Measurements from ENCODE around the gene FAM174B.
A peak's percentile ranks its signal among the peaks of the same experiment; 100 is the strongest.

Gene FAM174B
- total RNA-seq, result 0.75 to 7.5 (median 1.5) reads per million in 9 experiments

DNA sequence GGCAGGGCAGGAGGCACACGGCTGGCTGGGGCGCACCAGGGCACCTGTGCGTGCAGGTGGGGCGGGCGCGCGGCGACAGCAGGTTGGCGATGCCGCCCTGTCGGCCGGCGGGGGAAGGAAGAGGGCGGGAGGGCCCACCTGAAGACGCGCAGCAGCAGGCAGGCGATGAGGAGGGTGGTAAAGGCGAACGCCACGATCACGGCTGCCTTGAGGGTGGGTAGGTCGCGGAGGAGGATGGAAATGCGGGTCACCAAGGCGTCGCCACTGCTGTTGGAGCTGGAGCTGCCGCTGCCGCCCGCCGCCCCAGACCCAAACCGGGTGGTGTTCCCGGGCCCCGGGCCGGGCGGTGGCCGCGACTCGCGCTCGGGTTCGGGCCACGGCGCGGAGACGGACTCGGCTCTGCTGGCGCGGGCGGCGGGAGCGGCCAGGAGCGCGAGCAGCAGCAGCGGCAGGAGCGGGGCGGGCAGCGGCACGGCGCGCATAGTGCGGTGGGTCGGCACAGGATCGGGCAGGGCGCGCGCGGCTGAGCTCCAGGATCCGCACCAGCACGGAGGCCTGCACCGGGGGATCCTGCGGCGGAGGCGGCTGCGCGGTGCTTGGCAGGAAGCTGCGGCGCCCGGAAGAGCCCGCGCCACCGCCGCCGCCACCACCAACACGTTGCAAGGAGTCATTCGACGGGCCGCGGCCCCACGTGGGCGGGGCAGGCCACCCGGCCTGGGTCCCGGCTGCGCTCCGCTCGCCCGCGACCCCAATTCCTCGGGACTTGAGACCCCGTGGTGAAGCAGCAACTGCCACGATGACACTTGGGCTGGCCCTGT is at the start of gene FAM174B:
FAM174B (minus strand) TSS at position 598 of the 818 bp plus-strand sequence.
- Mint-ChIP-seq H3K9me3 (no peaks in the 10 kb centered on the region), H3K27me3 (peaks cover 59 to 68% of the 10 kb centered on the region in 2 donors), H3K36me3 (ENCODE audit: insufficient read depth) (peaks cover 4% of the 10 kb centered on the region), H3K4me1 (ENCODE audit: low read depth in 2 of 2) (peaks cover 0 to 7% of the 10 kb centered on the region in 2 donors), H3K27ac (no peak within 1 kb of the TSS), H3K4me3 (peak within 1 kb of the TSS; percentile 40 to 64)
- ATAC-seq (replicated peaks) (no peak), DNase-seq (no peak)

DNA sequence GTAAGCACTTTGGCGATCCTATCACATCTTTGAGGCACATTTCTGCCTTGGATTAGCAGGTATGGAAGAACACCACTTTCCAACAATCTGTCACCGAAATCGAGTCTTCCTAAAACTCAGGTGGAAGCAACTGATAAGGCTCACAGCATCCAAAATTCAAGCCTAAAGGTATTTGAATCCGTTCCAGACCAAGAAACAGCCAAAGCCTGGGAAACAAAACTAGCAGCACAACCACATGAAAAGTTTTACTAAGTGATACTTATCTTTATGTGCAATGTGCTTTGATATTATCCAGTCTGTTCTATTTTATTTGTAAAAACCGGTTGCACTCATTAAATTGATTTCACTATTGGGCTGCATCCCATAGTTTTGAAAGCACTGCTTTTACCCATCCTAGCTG is 40.5 kb upstream of the FAM174B start:
- H3K27ac Mint-ChIP-seq, result no peak overlapping the region
- DNase-seq (no peak), ATAC-seq (replicated peaks) (no peak)
- no peaks in the 10 kb centered on the region for H3K36me3 Mint-ChIP-seq (ENCODE audit: insufficient read depth)
- H3K4me1 Mint-ChIP-seq (ENCODE audit: low read depth in 2 of 2), result peaks cover 0 to 3% of the 10 kb centered on the region in 2 donors
- H3K27me3 Mint-ChIP-seq, result peaks cover 48 to 54% of the 10 kb centered on the region in 2 donors
- H3K4me3 Mint-ChIP-seq, result no peak overlapping the region
- no peaks in the 10 kb centered on the region for H3K9me3 Mint-ChIP-seq

DNA sequence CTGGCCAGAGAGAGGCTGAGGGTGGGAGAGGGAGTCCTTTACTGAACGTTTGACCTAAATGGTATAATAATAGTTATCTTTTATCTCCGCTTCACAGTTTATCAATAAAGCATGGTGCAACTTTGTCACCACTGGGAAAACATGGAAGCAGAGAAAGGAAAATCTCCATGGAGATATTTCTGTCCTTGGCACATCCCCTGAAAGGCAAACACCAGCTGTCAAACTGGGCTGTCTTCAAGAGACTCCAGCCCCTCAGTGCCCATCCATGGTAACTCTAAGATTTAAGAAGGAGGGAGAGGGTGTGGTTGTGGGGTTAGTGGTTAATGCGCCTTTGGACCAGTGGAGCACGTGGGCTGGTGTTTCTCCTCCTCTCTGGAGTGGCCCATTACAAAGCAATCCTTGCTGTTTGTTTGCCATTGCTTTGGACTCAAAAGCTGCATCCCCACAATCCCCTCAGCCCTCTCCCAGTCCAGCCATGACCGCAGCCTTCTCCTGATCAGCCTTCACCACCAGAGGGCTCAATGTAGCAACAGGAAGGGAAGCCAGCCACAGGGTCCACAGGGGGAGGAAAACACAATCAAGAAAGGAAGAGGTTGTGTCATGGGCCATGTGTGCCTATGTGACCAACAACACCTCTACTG is 38.2 kb upstream of the FAM174B start:
- no peak overlapping the region for H3K27ac Mint-ChIP-seq
- peaks cover 0 to 3% of the 10 kb centered on the region in 2 donors for H3K4me1 Mint-ChIP-seq (ENCODE audit: low read depth in 2 of 2)
- peaks cover 59 to 67% of the 10 kb centered on the region in 2 donors for H3K27me3 Mint-ChIP-seq
- ATAC-seq (replicated peaks), result no peak
- H3K36me3 Mint-ChIP-seq (ENCODE audit: insufficient read depth), result no peaks in the 10 kb centered on the region
- no peak overlapping the region for H3K4me3 Mint-ChIP-seq
- DNase-seq, result no peak
- H3K9me3 Mint-ChIP-seq, result no peaks in the 10 kb centered on the region

DNA sequence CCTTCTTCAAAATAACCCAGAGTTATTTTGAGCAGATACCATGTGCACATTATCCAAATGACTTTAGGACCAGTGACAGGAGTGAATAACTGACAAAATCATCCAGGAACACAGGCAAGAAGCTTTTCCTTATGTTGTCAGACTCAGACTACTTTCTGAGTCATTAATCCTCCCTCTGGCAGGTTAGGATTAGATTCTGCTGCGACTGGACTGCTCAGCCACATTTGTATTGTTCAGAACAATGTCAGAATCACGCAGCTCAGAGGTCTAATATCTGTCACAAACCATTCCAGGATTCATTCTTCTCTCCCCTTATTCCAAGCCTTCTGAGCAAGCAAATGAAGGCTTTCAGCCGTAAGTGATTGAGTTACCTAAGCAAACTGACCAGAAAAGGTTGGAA is 34.8 kb upstream of the FAM174B start:
- DNase-seq (no peak), ATAC-seq (replicated peaks) (no peak)
- Mint-ChIP-seq H3K4me3 (no peak overlapping the region), H3K4me1 (ENCODE audit: low read depth in 2 of 2) (peaks cover 0 to 3% of the 10 kb centered on the region in 2 donors), H3K27ac (no peak overlapping the region), H3K36me3 (ENCODE audit: insufficient read depth) (no peaks in the 10 kb centered on the region), H3K27me3 (peaks cover 45 to 54% of the 10 kb centered on the region in 2 donors), H3K9me3 (peaks cover 0 to 2% of the 10 kb centered on the region in 2 donors)

DNA sequence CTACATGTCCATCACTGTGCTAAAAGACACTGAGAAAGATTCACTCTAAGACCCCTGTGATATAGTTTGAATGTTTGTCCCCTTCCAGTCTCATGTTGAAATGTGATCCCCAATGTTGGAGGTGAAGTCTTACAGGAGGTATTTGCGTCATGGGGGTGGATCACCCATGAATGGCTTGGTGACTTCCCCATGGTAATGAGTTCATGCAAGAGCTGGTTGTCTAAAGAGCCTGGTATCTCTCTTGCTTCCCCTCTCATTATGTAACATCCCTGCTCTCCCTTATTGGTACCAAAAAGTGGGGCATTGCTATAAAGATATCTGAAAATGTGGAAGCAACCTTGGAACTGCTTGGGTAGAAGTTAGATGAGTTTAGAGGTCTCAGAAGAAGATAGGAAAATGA is 32.2 kb upstream of the FAM174B start:
- ATAC-seq (replicated peaks), result no peak
- Mint-ChIP-seq H3K9me3 (peaks cover 0 to 2% of the 10 kb centered on the region in 2 donors), H3K36me3 (ENCODE audit: insufficient read depth) (peaks cover 4% of the 10 kb centered on the region), H3K27me3 (peaks cover 57 to 63% of the 10 kb centered on the region in 2 donors), H3K4me1 (ENCODE audit: low read depth in 2 of 2) (no peaks in the 10 kb centered on the region), H3K27ac (no peak overlapping the region), H3K4me3 (no peak overlapping the region)
- DNase-seq, result no peak

DNA sequence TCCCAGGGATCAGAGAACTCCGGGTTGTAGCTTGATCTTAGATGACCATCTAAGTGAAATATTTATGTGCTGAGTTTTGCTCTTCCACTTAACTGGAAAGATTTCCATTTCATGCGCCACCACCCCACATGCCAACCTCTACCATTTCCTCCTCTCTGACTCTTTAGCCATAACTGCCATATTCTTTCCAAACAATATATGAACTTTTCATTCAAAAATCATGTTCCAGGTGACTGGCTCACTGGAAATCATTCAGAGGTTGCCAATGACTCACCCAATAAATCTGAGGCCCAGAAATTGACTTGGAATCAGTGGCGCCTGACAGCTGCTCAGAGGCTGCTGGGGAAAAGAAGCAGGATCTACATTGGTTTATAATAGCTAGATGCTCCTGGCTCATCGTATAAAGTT is 31.6 kb upstream of the FAM174B start:
- no peak overlapping the region for H3K27ac Mint-ChIP-seq
- no peaks in the 10 kb centered on the region for H3K4me1 Mint-ChIP-seq (ENCODE audit: low read depth in 2 of 2)
- DNase-seq (no peak), ATAC-seq (replicated peaks) (no peak)
- peaks cover 0 to 2% of the 10 kb centered on the region in 2 donors for H3K9me3 Mint-ChIP-seq
- H3K4me3 Mint-ChIP-seq, result no peak overlapping the region
- H3K27me3 Mint-ChIP-seq, result peaks cover 63 to 68% of the 10 kb centered on the region in 2 donors
- H3K36me3 Mint-ChIP-seq (ENCODE audit: insufficient read depth), result peaks cover 4% of the 10 kb centered on the region

DNA sequence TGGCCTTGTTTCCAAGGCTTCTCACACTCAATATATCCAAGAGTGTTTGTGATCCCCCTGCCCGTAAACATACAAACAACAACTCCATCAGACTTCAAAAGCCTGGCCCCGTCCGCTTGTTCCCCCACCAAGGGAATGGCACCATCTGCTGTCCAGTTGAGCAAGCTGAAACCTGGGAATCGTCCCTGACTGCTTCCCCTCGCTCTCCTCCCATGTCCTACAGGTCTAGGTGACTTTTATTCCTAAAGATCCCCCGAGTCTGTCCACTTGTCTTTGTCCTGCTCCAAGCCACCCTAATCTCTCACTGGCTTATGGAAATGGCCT is 27.9 kb upstream of the FAM174B start:
- Mint-ChIP-seq H3K9me3 (peaks cover 0 to 2% of the 10 kb centered on the region in 2 donors), H3K27ac (no peak overlapping the region), H3K36me3 (ENCODE audit: insufficient read depth) (peaks cover 4% of the 10 kb centered on the region), H3K4me1 (ENCODE audit: low read depth in 2 of 2) (no peaks in the 10 kb centered on the region), H3K27me3 (peaks cover 44 to 51% of the 10 kb centered on the region in 2 donors), H3K4me3 (no peak overlapping the region)
- DNase-seq (no peak), ATAC-seq (replicated peaks) (no peak)

DNA sequence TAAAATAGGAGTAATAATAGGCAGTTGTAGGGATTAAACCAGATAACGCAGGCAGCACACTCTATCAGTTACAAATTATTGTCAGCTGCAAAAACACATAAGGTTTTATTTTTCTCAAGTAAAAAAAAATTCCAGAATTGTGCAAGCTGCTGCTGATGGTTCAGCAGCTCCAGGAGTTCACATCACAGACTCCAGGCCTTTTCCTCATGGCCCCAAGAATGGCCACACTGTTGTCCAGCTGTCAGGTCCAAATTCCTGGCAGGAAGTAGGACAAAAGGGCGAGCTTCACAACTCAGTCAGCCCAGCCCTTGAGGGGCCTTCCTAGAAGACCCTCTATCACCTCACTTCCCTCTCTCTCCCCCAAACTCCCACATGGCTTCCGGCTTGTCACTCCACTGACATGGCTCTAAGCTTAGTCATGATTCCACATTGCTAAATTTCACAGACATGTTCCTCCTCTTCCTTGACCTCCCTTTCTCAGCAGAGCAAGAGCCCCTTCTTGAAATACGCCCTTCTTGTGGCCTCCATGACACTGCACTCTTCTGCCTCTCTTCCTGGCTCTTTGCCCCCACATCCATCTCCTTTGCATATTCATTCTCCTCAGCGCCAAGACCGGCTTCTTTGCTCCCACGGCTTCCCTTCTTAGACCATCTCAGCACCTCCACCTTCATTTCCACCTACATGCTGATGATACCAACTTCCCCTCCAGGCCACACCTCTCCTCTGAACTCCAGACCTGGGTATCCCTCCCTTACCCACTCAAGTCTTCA is 27.4 kb upstream of the FAM174B start:
- Mint-ChIP-seq H3K27me3 (peaks cover 49 to 52% of the 10 kb centered on the region in 2 donors), H3K4me1 (ENCODE audit: low read depth in 2 of 2) (no peaks in the 10 kb centered on the region), H3K9me3 (peaks cover 0 to 1% of the 10 kb centered on the region in 2 donors), H3K4me3 (no peak overlapping the region), H3K27ac (no peak overlapping the region), H3K36me3 (ENCODE audit: insufficient read depth) (peaks cover 4% of the 10 kb centered on the region)
- ATAC-seq (replicated peaks) (no peak), DNase-seq (no peak)

DNA sequence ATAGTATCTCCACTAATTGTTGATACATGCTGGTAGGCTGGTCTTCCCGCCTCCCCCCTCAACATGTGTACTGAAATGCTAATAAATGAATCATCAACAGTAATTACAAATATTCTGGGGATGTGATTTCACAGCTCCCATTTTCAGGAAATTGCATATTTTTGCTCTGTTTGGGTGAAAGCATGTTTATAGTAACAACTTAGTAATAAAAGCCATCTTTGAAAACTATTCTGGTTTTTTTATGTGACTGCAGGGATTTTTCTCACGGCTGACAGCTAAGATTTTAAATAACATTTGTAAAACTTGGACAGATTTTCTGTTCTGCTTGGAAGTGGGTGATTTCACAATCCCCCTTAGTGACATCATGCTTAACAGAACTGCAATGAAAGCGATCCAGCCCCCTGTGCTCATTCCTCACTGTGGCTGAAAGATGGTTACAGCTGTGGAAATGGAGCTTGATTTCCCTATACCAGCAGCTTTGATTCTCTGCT is 25.6 kb upstream of the FAM174B start:
- H3K27ac Mint-ChIP-seq, result no peak overlapping the region
- H3K36me3 Mint-ChIP-seq (ENCODE audit: insufficient read depth), result peaks cover 4% of the 10 kb centered on the region
- DNase-seq, result no peak
- no peaks in the 10 kb centered on the region for H3K4me1 Mint-ChIP-seq (ENCODE audit: low read depth in 2 of 2)
- ATAC-seq (replicated peaks), result no peak
- H3K27me3 Mint-ChIP-seq, result peaks cover 57 to 58% of the 10 kb centered on the region in 2 donors
- H3K4me3 Mint-ChIP-seq, result no peak overlapping the region
- no peaks in the 10 kb centered on the region for H3K9me3 Mint-ChIP-seq

DNA sequence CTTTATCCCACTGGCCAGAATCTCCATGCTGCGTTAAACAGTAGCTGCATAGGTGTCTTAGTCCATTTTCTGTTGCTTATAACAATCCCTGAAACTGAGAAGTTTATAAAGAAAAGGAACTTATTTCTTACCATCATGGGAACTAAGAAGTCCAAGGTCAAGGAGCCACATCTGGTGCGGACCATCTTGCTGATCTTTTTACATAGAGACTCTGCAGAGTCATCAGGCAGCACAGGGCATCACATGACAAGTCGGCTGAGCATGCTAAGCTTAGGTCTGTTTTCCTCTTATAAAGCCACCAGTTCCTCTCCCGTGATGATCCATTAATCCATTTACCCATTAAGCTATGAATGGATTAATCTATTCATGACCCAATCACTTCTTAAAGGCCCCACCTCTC is 22.4 kb upstream of the FAM174B start:
- ATAC-seq (replicated peaks), result no peak
- DNase-seq, result no peak
- no peaks in the 10 kb centered on the region for H3K36me3 Mint-ChIP-seq (ENCODE audit: insufficient read depth)
- H3K4me1 Mint-ChIP-seq (ENCODE audit: low read depth in 2 of 2), result no peaks in the 10 kb centered on the region
- H3K9me3 Mint-ChIP-seq, result no peaks in the 10 kb centered on the region
- no peak overlapping the region for H3K27ac Mint-ChIP-seq
- H3K4me3 Mint-ChIP-seq, result no peak overlapping the region
- peaks cover 40 to 52% of the 10 kb centered on the region in 2 donors for H3K27me3 Mint-ChIP-seq

DNA sequence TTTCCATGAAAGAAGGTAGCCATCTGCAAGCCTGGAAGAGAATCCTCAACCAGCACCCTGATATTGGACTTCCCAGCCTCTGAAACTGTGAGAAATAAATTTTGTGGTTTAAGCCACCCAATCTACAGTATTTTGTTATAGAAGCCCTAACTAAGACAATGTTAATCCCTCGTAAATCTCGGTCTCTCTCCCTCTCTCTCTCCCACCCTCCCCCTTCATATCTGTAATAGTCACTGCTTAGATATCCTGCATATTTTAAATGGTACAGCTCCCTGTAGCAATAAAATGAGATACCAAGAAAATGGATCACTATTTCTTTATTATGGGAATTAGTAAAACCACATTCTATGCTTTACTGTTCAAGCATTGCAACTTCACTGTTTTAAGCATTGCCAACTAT is 21.0 kb upstream of the FAM174B start:
- ATAC-seq (replicated peaks), result no peak
- no peaks in the 10 kb centered on the region for H3K9me3 Mint-ChIP-seq
- no peaks in the 10 kb centered on the region for H3K36me3 Mint-ChIP-seq (ENCODE audit: insufficient read depth)
- peaks cover 31 to 53% of the 10 kb centered on the region in 2 donors for H3K27me3 Mint-ChIP-seq
- H3K4me3 Mint-ChIP-seq, result no peak overlapping the region
- no peaks in the 10 kb centered on the region for H3K4me1 Mint-ChIP-seq (ENCODE audit: low read depth in 2 of 2)
- H3K27ac Mint-ChIP-seq, result no peak overlapping the region
- no peak for DNase-seq

DNA sequence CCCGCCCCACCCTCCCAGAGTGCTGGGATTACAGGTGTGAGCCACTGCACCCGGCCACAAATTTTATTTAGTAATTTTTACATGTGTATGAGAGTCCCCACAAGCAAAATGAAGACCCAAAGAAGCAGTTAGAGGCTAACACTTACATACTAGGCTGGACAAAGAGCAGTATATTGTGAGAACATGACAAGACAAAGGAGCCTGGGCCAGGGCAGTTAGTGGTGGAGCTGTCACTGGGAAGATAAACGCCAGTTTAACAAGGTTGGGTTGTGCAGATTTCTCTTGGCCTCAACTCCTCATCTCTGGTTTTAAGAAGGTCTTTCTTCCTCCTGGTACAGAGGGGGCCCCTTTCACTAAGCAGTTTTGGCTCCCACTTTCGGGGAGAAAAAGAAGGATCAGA is 19.9 kb upstream of the FAM174B start:
- Mint-ChIP-seq H3K9me3 (no peaks in the 10 kb centered on the region), H3K27me3 (peaks cover 31 to 60% of the 10 kb centered on the region in 2 donors), H3K27ac (no peak overlapping the region), H3K4me3 (no peak overlapping the region), H3K4me1 (ENCODE audit: low read depth in 2 of 2) (no peaks in the 10 kb centered on the region), H3K36me3 (ENCODE audit: insufficient read depth) (no peaks in the 10 kb centered on the region)
- no peak for ATAC-seq (replicated peaks)
- no peak for DNase-seq

DNA sequence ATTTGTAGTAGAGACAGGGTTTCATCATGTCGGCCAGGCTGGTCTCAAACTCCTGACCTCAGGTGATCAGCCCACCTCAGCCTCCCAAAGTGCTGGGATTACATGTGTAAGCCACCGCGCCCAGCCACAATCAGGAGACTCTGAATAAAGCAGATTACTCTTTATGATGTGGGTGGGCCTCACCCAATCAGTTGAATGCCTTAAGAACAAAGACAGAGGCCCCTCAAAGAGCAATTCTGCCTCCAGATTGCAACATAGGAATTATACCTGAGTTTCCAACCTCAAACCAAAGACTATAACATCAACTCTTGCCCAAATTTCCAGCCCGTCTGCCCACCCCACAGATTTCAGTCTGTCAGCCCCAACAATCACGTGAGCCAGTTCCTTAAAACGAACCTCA is 18.8 kb upstream of the FAM174B start:
- no peak for ATAC-seq (replicated peaks)
- Mint-ChIP-seq H3K27me3 (peaks cover 29 to 62% of the 10 kb centered on the region in 2 donors), H3K9me3 (no peaks in the 10 kb centered on the region), H3K36me3 (ENCODE audit: insufficient read depth) (no peaks in the 10 kb centered on the region), H3K4me3 (no peak overlapping the region), H3K27ac (no peak overlapping the region), H3K4me1 (ENCODE audit: low read depth in 2 of 2) (no peaks in the 10 kb centered on the region)
- DNase-seq, result no peak
